Kidney (tissue), 14 donors: ENCODE measurements around the gene ACOXL. TPM values are rescaled to one million over a fixed set of nuclear protein-coding genes. Genes with fewer than 3 reads are reported as not detected.

Source experiments
- DNase-seq, 5 donors: peaks; one replicate each; pipeline ENCODE4 v3.0.0-alpha.2; 2013 to 2020
- FAIRE-seq: peaks from 2 replicates; lab custom pipeline; 2012; peaks lifted over from hg19 to GRCh38; lab: Jason Lieb, UNC
- H3K27ac ChIP-seq, 2 donors: one replicate each; pipeline ENCODE4 v1.7.0; 2013; ENCODE audit warnings: low read depth in 2 of 2, low read length in 2 of 2, inconsistent platforms in 1 of 2
- H3K27me3 ChIP-seq: one replicate; pipeline ENCODE4 v1.7.1; 2013; ENCODE audit warnings: low read length, inconsistent platforms; ENCODE audit not compliant: control insufficient read depth, insufficient read depth
- H3K36me3 ChIP-seq, 3 donors: one replicate each; pipeline versions ENCODE4 v1.7.0 to v1.7.1; 2013; ENCODE audit warnings: low read length in 3 of 3, control low read depth in 1 of 3, inconsistent platforms in 1 of 3; ENCODE audit not compliant: insufficient read depth in 3 of 3, control insufficient read depth in 2 of 3
- H3K4me1 ChIP-seq, 3 donors: one replicate each; pipeline versions ENCODE4 v1.7.0 to v1.7.1; 2013; ENCODE audit warnings: low read length in 3 of 3, inconsistent platforms in 1 of 3, low read depth in 1 of 3; ENCODE audit not compliant: control insufficient read depth in 2 of 3, insufficient read depth in 2 of 3
- H3K4me3 ChIP-seq, 3 donors: one replicate each; pipeline versions ENCODE4 v1.7.0 to v1.8.1; 2013; ENCODE audit warnings: low read length in 3 of 3, control low read depth in 1 of 3, inconsistent platforms in 1 of 3
- H3K9ac ChIP-seq, 3 donors: one replicate each; pipeline versions ENCODE4 v1.7.0 to v1.7.1; 2013; ENCODE audit warnings: low read length in 3 of 3, control low read depth in 1 of 3, inconsistent platforms in 1 of 3
- H3K9me3 ChIP-seq, 3 donors: one replicate each; pipeline versions ENCODE4 v1.7.0 to v1.7.1; 2013; ENCODE audit warnings: low read length in 3 of 3, control low read depth in 1 of 3, inconsistent platforms in 1 of 3; ENCODE audit not compliant: control insufficient read depth in 2 of 3, insufficient read depth in 1 of 3
- intact Hi-C: fragments of 100-400 bp; cut with DNase I; formaldehyde crosslinking; loops from one replicate; pipeline ENCODE4 v1.11.1; 2022
- polyA plus RNA-seq: library from polyadenylated mRNA; stranded (reverse); fragments of 350-450 nt; fragmentation: Illumina TruSeq; extraction: RNeasy Lipid Tissue Mini Kit (QIAGEN cat#74804); gene quantifications from one replicate; pipeline ENCODE4 v1.2.3, GENCODE V29; 2014; ENCODE audit warnings: low read depth, low replicate concordance; ENCODE audit not compliant: insufficient read depth
- total RNA-seq: library from RNA; stranded (reverse); fragmentation: NEBNext Ultra II Directional; extraction: Animal tissue kit (Norgen Biotek cat#: 25700); gene quantifications from one replicate; pipeline ENCODE4 v1.2.1, GENCODE V29; 2021
- TF ChIP-seq, protein P1 (sequence below): IDR thresholded peaks from 3 replicates; pipeline ENCODE4 v1.5.1; 2012; ENCODE audit warnings: mild to moderate bottlenecking, moderate library complexity, borderline replicate concordance; ENCODE audit not compliant: insufficient read depth; ENCODE audit errors: extremely low read depth
- donor health status: control.
- donor health status: control.
- donor health status: control.
- donor health status: control.
- donor health status: control.
- donor health status: DM: yes; HTN: yes; CAD: no.
- donor health status: Normal renal cell carcinoma (clear cell type).

ACOXL gene
- total and polyA plus RNA-seq, 2 donors from 2014 or later = 2.0 TPM; not detected in 1

DNA sequence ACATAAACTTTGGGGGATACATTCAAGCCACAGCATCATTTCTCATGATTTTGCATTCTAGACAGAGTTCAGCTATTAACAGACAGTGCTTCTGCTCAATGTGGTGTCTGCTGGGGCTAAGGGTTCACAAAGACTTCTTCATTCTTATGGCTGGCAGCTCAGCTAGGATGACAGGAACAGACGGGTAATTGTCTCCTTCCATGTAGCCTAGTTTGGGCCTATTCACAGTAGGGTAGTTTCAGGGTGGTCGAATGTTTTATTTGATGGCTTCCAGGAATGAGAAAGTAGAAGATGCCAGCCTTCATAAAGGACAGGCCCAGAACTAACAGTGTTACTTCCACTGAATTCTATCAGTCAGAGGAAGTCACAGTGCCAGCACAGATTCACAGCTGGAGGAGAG, 362.3 kb downstream of the ACOXL start:
- no peaks in the 10 kb centered on the region for H3K4me1 ChIP-seq
- FAIRE-seq = no peak
- H3K9ac ChIP-seq = no peak overlapping the region
- no peak for DNase-seq
- H3K27ac ChIP-seq = no peak overlapping the region
- H3K27me3 ChIP-seq = no peaks in the 10 kb centered on the region
- H3K4me3 ChIP-seq = no peak overlapping the region
- TF ChIP-seq, protein P1, sequence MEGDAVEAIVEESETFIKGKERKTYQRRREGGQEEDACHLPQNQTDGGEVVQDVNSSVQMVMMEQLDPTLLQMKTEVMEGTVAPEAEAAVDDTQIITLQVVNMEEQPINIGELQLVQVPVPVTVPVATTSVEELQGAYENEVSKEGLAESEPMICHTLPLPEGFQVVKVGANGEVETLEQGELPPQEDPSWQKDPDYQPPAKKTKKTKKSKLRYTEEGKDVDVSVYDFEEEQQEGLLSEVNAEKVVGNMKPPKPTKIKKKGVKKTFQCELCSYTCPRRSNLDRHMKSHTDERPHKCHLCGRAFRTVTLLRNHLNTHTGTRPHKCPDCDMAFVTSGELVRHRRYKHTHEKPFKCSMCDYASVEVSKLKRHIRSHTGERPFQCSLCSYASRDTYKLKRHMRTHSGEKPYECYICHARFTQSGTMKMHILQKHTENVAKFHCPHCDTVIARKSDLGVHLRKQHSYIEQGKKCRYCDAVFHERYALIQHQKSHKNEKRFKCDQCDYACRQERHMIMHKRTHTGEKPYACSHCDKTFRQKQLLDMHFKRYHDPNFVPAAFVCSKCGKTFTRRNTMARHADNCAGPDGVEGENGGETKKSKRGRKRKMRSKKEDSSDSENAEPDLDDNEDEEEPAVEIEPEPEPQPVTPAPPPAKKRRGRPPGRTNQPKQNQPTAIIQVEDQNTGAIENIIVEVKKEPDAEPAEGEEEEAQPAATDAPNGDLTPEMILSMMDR = no peak
- no peaks in the 10 kb centered on the region for H3K36me3 ChIP-seq
- no peaks in the 10 kb centered on the region for H3K9me3 ChIP-seq
- intact Hi-C loops = no loop called here

DNA sequence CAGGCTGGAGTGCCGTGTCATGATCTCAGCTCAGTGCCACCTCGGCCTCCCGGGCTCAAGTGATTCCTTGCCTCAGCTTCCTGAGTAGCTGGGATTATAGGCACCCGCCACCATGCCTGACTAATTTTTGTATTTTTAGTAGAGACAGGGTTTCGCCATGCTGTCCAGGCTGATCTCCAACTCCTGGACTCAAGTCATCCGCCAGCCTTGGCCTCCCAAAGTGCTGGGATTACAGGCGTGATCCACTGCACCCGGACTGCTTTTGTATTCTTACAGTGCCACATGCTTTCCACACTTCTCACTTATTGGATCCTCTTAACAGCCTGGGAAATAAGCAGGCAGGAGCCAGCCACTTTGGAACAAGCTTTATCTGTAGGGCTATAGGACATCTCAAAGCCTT, 363.1 kb downstream of the ACOXL start:
- no peaks in the 10 kb centered on the region for H3K27me3 ChIP-seq
- no peak for FAIRE-seq
- no peaks in the 10 kb centered on the region for H3K36me3 ChIP-seq
- H3K4me1 ChIP-seq = no peaks in the 10 kb centered on the region
- H3K9me3 ChIP-seq = no peaks in the 10 kb centered on the region
- intact Hi-C loops = no loop called here
- TF ChIP-seq, protein P1 = no peak
- DNase-seq = no peak
- H3K4me3 ChIP-seq = no peak overlapping the region
- H3K9ac ChIP-seq = no peak overlapping the region
- H3K27ac ChIP-seq = no peak overlapping the region

DNA sequence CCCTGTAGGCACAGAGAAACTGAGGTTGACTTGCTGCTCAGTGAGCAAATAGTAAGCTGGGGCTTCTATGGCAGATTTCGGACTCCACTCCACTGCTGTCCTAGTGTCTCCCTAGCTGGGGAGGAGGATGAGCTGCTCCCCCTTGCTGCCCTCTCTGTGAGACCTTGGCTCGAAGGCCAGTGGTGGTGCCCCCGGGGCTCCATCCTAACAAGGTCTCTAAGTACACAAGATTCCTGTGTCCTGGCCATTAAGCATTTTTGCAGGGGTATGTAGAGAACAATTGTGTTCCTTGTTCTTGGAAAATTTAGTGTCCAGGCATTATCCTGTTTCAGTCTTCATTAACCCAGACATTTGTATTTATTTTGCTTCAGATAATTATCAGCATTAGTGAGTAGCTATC, 367.0 kb downstream of the ACOXL start:
- Histone ChIP-seq H3K27me3 (no peaks in the 10 kb centered on the region), H3K27ac (no peak overlapping the region), H3K9ac (no peak overlapping the region), H3K9me3 (no peaks in the 10 kb centered on the region), H3K4me3 (no peak overlapping the region), H3K36me3 (no peaks in the 10 kb centered on the region), H3K4me1 (no peaks in the 10 kb centered on the region)
- TF ChIP-seq, protein P1 = no peak
- DNase-seq (no peak), FAIRE-seq (no peak)
- intact Hi-C loops = no loop called here
